GM19463 (cell line): ENCODE data around the gene GATD1.
A peak's percentile ranks its signal among the peaks of the same experiment; 100 is the strongest.
"Not testable (repeated sequence)": the region's sequence is repeated elsewhere in the genome, so short reads cannot be mapped to it uniquely, and the experiment has no call there.

Experiments
- ATAC-seq: cut with Tn5 transposase; IDR thresholded peaks from one replicate; pipeline ENCODE4 v1.9.1; 2021; ENCODE audit warnings: mild to moderate bottlenecking, moderate library complexity; ENCODE audit not compliant: unreplicated experiment

GATD1 gene

DNA sequence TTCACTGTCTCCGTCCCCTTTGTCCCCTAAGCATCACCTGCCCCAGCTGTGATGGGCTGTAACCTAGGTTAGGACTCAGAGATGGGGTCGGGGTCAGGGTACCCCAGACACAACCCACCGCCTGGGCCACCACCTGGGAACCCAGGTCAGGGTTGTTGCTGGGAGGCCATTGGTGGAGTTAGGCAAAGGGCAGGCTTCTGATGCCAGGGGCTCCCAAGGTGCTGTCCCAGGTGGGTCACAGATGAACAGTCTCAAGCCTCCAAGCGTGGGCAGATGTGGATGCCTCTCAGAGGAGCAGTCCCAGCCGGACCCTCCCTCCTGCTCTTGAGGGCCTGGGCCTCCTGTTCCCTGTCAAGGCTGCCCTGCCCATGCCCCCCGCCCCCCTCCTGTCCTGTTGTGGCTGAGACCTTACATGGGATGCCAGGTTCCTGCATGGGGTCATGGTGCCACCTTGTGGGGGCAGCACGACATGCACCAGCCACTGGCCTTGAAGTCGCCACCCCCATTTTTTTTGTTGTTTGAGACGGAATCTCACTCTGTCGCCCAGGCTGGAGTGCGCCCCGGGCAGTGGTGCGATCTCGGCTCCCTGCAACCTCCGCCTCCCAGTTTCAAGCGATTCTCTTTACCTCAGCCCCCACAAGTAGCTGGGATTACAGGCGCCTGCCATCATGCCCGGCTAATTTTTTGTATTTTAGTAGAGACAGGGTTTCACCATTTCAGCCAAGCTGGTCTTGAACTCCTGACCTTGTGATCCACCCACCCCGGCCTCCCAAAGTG, 12.1 kb downstream of the GATD1 start:
- no peak for ATAC-seq

DNA sequence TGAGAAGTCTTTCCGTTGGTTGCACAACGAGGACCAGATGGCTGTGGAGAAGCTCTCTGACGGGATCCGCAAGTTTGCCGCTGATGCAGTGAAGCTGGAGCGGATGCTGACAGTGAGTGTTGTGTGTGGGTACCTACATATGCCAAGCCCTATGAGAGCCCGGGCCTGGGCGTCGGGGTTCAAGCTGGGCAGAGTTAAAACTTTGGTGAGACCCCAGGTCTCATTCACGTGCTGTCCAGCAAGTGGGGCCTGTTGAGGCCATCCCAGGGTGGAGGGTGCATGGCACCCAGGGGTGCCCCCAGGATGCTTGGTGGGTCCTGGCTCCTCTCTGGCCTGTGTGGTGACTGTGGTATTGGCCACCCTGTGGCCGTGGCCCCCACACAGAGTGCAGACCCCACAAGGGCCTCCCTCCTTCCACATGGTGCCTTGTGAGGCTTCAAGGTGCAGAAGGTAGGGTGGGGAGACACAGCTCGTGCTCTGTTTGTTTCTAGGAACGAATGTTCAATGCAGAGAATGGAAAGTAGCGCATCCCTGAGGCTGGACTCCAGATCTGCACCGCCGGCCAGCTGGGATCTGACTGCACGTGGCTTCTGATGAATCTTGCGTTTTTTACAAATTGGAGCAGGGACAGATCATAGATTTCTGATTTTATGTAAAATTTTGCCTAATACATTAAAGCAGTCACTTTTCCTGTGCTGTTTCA, 12.8 kb downstream of the GATD1 start:
- ATAC-seq = no peak

DNA sequence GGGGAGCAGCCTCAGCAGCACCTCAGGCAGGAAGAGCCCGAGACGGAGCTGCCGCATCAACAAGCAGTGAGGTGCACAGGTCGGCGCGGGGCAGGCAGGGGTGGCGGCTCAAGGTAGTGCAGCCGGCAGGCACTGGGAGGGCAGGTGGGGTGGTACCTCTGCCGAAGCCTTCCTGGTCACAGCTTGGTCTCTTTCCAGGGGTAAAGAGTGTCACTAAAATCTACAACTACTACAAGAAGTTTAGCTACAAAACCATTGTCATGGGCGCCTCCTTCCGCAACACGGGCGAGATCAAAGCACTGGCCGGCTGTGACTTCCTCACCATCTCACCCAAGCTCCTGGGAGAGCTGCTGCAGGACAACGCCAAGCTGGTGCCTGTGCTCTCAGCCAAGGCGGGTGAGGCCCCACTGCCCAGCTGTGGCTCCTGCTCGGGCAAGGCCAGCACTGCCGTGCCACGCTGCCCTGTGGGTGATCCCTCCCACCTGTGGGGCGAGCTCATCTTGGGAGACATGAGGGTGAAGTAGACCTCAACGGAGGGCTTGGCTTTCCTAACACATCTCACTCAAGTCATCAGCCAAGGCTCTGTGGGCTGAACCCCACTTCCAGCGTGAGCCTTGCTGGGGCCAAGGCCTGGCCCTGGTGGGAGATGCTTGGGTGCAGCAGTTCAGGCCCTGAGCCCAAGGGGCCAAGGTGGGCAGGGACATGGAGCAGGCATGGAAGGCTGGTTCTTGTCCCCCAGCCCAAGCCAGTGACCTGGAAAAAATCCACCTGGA, 13.6 kb downstream of the GATD1 start:
- no peak for ATAC-seq

DNA sequence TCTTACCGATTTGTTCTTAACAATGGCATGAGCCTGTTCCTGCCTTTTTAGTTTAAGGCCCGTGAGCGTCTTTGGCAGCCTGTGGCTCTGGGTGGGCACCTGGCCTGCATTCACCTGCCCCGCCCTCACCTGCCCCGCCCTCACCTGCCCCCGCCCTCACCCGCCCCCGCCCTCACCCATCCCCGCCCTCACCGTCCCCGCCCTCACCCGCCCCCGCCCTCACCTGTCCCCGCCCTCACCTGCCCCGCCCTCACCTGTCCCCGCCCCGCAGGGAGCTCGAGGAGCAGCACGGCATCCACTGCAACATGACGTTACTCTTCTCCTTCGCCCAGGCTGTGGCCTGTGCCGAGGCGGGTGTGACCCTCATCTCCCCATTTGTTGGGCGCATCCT, 14.2 kb downstream of the GATD1 start:
- no peak for ATAC-seq

DNA sequence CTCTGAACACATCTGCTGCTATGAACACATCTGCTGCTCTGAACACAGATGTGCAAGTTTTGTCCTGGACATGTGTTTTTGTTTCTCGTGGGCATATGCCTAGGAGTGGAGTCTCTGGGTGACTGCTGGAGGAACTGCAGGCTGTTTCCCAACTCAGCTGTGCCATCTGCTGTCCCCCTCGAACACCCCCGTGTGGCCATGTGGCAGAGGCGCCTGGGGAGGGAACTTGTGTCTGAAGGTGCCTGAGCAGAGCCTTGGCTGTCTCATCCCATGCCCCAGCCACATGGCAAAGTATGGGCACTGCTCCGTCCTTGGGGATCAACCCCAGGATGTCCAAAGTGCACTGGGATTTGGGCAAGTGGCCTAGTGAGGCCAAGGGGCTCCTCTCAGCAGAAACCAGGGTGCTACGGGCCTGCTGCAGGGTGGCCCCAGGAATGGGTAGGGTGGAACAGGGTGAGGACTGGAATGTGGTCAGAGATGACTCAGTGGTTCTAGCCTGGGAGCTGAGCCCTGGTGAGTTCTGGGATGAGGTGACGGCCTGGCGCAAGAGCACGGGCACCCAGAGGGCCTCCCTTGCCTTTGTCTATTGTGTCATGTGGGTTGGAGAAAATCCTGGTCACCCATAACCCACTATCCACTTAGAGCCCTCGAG, 14.7 kb downstream of the GATD1 start:
- ATAC-seq = no peak

DNA sequence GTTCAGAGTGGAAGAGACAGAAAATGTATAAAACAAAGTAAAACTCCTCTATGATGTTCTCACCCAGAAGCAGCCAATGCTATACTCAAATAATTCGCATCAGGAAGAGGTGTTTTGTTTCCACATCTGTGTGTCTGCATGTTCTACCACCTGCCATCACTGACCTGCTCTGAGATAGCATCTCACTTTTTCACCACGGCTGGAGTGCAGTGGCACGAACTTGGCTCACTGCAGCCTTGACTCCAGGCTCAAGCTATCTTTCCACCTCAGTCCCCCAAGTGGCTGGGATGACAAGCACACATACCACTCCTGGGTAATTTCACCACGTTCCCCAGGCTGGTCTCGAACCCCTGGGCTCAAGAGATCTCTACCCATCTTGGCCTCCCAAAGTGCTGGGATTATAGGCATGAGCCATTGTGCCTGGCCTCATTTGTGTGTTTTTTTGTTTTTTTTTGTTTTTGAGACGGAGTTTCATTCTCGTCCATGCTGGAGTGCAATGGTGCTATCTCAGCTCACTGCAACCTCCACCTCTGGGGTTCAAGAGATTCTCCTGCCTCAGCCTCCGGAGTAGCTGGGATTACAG, 15.7 kb downstream of the GATD1 start:
- no peak for ATAC-seq

DNA sequence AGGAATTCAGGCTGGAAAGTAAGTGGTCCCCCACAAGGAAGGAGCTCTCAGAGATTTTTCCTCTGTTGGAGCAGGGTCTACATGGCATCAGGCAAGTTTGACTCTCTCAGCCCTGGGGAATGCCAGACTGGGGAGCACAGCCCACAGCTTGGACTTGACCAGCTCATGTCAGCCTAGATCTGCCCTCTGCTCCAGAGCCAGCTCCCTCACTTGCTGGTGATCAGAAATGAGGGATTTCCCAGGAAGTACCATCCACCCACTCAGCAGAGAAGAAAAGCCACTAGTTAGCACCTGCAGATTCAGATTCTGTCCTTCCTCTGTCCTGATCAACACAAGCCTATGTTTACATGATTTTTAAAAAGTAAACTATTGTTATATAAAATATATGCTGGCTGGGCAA, 17.1 kb downstream of the GATD1 start:
- ATAC-seq = no peak

DNA sequence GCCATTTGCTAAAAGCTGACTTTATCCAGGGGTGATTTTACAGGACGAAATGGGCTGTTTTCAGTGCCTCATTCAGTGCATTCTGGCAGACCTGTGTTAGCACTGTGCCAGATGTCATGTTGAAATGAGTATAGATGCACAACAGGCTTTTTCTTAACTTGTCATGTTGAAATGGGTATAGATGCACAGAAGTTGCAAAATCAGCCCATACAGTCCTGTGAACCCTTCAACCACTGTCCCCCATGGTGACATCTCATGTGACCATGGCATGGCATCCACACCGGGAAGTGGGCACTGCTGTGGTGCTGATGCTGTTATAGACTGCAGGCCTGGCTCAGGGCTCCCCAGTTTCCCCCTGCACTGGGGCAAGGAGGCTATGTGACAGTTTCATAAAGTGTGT, 27.6 kb downstream of the GATD1 start:
- ATAC-seq = no peak

DNA sequence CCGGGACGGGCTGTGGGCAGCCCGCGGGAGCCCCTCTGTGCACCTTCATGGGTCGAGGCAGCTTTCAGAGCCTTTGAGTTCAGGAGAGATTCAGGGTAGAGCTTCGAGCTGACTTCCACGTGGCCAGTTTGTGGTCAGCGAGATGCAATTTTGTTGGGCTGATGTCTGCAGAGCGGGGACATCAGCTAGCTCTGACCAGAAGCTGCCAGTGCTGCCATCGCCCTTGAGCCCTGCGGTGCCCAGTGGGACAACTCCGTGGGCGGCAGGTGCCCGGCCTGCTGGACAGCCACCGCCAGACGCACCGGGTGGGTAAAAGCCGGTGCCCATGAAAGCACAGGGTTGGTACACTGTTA, 29.3 kb downstream of the GATD1 start:
- ATAC-seq = no peak

DNA sequence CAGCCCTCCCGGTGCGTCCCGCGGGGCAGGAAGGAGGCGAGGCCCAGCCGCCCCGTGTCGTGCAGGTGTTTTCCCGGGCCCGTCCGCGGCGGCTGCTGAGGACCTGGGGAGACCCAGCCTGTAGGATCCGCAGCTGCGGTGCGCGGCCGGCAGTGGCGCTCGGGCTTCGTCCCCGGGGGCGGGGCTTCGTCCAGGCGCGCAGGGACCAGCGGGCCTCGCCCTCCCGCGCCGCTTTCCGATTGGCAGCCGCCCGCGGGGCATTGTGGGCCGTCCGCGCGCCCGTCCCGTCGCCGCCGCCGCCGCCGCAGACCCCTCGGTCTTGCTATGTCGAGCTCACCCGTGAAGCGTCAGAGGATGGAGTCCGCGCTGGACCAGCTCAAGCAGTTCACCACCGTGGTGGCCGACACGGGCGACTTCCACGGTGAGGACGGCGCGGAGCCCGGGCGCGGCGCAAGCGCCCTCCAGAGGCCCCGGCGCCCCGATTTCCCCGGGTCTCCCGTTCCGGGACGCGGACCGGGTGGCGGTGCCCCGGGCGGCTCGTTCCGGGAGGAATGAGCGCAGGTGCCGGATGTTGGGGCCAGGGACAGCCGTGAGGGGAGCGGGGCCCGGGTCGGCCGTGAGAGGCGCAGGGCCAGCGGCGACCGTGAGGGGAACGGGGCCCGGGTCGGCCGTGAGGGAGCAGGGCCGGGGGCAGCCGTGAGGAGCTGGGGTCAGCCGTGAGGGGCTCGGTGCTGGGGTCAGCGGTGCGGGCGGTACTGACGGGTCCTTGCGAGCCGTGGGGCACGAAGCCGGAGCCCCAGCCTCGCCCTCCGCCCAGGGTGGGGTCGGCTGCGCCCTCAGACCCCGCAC, 29.9 kb downstream of the GATD1 start, which contains the start of gene TALDO1:
TSS of gene TALDO1 (plus strand) at position 307 of the 849 bp plus-strand sequence. CDS start at position 325, 18 bp downstream.
- ATAC-seq = peak; percentile 93

DNA sequence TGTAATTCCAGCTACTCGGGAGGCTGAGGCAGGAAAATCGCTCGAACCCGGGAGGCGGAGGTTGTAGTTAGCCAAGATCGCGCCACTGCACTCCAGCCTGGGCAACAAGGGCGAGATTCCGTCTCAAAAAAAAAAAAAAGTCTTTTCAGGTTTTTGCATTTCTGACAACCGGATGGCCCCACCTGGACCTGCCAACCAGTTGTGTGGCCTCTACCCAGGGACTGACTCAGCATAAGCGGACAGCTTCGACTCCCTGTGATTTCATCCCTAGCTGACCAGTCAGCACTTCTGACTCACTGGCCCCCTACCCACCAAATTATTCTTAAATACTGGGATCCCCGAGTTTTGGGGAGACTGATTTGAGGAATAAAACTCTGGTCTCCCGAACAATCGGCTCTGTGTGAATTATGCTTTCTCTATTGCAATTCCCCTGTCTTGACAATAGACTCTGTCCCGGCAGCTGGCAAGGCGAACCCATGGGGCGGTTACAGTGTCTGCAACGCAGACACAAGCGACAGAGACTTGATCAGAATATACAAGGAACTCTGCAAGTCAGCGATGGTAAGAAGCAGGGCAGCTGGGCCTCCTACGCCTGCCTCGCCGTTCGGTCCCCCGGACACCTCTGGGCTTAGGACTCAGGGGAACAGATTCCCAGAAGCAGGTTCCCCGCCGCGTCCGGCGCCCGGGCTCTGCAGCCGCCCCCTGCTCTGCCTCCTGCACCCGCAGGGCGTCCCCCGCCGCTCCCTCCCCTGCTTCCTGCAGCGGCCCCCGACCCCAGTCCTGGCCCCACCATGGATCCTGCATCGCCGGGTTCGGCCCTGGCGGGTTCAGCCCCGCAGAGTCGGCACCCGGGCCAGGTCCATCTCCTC, 30.8 kb downstream of the GATD1 start:
- peak; percentile 12 for ATAC-seq

DNA sequence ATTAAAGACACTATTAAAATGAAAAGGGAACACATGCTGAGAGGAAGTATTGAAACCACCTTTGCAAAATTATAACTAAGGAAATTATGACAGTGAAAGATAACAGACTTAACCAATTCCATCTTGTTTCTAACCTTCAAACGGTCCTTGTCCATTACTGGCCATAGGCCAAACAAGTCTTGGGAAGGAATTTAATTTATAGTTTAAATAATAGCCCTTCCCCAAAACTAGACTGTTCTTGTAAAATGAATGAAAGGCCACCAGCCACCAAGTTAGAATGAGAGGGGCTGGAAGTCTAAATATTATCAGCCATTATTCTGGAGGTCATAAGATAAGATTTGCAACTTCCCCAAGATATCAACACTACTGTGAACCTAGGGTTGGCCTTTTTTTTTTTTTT, 31.9 kb downstream of the GATD1 start:
- ATAC-seq = no peak

DNA sequence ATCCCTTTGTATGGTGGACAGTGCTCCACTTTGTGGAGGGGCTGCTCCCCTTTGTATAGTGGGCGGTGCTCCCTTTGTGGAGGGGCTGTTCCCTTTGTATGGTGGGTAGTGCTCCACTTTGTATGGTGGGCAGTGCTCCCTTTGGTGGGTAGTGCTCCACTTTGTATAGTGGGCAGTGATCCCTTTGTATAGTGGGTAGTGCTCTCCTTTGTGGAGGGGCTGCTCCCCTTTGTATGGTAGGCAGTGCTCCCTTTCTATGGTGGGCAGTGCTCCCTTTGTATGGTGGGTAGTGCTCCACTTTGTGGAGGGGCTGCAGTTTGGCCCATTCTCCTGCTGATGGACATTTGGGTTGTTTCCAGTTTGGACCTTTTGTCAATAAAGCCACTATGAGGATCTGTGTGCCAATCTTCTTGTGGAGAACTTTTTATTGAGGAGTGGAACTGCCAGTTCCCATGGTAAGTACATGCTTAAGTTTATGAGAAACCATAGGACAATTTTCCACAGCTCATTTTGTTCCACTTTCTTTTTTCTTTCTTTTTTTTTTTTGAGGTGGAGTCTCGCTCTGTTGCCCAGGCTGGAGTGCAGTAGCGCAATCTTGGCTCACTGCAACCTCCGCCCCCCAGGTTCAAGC, 34.6 kb downstream of the GATD1 start:
- ATAC-seq = no peak

DNA sequence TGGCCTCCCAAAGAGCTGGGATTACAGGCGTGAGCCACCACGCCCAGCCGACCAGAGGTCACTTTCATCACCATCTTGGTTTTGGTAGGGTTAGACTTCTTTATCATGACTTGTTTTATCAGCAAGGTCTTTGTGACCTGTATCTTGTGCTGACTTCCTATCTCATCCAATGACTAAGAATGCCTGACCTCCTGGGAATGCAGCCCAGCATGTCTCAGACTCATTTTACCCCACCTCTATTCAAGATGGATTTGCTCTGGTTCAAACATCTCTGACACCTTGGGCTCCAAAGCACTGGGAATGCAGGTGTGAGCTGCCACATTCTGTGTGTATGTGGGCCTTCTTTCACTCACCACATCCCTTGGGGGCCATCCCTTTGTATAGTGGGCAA, 35.1 kb downstream of the GATD1 start:
- ATAC-seq = no peak

DNA sequence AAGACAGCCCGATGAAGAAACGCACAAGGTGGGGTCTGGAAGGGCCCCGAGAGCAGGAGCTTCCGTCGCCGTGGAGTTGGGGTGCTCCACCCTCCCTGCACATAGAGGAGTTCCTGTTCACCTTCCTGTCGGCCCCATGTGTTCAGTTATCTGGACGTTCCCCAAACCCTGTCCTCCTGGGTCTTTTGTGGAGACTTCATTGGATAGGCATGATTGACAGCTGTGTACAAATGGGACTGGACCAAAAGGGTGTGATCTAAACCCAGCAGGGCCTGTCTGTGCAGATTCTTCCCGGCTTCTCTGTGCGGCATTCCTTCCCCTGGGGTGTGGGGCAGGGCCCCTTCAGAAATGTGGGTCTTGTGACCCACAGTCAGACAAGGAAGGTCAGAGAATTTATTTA, 39.4 kb downstream of the GATD1 start:
- not testable (repeated sequence) for ATAC-seq

DNA sequence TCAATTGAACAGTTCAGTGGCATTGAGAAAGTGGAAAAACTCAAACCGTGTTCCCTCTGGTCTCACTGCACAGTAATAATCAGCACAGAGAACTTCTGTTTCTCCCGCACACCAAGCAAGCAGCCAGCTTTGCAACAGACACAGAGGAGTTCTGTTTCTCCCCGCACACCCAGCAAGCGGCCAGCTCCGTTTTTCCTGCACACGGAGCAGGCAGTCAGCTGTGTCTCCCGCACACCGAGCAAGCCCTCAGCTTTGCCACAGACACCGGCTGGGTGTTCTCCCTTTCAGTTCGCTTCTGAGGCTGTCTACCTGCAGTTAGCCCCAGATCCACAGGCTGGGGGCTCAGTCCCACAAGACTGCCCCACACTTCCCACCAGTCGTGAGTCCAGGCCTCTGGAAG, 39.9 kb downstream of the GATD1 start:
- ATAC-seq = no peak

DNA sequence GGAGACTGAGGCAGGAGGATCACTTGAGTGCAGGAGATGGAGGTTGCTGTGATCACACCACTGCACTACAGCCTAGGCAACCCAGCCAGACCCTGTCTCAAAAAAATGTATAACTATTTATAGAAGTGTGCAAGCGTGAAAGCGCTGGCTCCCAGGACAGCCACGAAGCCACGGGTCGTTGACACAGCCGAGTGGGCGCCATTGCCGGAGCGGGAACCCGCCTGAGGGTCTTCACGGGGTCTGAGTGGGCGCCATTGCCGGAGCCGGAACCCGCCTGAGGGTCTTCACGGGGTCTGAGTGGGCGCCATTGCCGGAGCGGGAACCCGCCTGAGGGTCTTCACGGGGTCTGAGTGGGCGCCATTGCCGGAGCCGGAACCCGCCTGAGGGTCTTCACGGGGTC, 42.7 kb downstream of the GATD1 start:
- ATAC-seq = not testable (repeated sequence)

DNA sequence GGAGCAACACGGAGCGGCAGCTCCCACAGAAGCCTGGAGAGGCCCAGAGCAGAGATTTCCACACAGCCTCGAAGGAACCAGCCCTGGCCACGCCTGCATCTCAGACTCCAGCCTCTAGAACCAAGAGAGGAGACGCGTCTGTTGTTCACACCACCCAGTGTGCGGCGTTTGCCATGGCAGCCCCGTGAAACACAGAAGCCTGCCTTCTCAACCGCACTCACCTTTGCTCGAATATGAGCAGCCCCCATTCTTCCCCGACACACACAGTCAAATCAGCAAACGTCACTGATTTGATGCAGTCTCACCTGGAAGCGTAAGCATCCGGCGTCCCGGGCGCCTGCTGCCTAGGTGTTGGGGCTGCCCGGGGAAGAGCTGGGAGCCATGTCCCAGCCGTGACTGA, 44.2 kb downstream of the GATD1 start:
- ATAC-seq = no peak
